Gastroesophageal sphincter (tissue), 3 donors: ENCODE measurements around the gene COL19A1.

Source experiments
- CTCF ChIP-seq, 4 experiments: fragments of 200-600 bp in 2 of 4; fragments of 450-650 bp in 2 of 4; sonication (generic) in 1 of 4; IDR thresholded peaks; one replicate each; pipeline ENCODE4 v1.5.1; 2017 to 2019; ENCODE audit warnings: antibody characterized with exemption in 4 of 4, mild to moderate bottlenecking in 2 of 4, moderate library complexity in 2 of 4
- POLR2AphosphoS5 ChIP-seq: sonication (generic); formaldehyde crosslinking; IDR thresholded peaks from one replicate; pipeline ENCODE4 v1.6.1; 2017; ENCODE audit warnings: antibody characterized with exemption

- TF ChIP-seq CTCF (IDR thresholded peaks at IDR 0.05) (no peak), POLR2AphosphoS5 (no peak)
These were observed 29.0 kb downstream of the COL19A1 start for GRCh38 chr6:69895396-69895795.
